Cardiac fibroblast (primary cell): ENCODE results near the gene CCDC149.
"Not testable (repeated sequence)": the region's sequence is repeated elsewhere in the genome, so short reads cannot be mapped to it uniquely, and the experiment has no call there.

Experiments used
- DNase-seq, 2 donors: peaks; one replicate each; pipeline versions ENCODE4 v3.0.0 to v3.0.0-alpha.2; 2010; ENCODE audit warnings: low read depth in 2 of 2
- H3K4me3 ChIP-seq, 2 donors: replicated peaks in 1 of 2; 1 replicate in 1 of 2; 2 replicates in 1 of 2; pipeline ENCODE4 v1.5.1; 2011; ENCODE audit warnings: low read depth in 2 of 2, low read length in 2 of 2, mild to moderate bottlenecking in 2 of 2, moderate library complexity in 1 of 2
- CTCF ChIP-seq: IDR thresholded peaks from one replicate; pipeline ENCODE4 v1.5.1; 2011; ENCODE audit warnings: low read depth, mild to moderate bottlenecking, low read length, inconsistent platforms

The CCDC149 gene

GRCh38 chr4:24910499-24910898, 2.3 kb downstream of the CCDC149 start:
- no peak for TF ChIP-seq CTCF
- peak in 1 of 2 donors; percentile 80 for DNase-seq

GRCh38 chr4:24909606-24910005, 3.2 kb downstream of the CCDC149 start:
- H3K4me3 ChIP-seq, DNase-seq: not testable (repeated sequence)

More at GRCh38 chr4:24910499-24910898, 2.3 kb downstream of the CCDC149 start:
- H3K4me3 ChIP-seq = no peak overlapping the region

GRCh38 chr4:24897639-24898038, 15.2 kb downstream of the CCDC149 start:
- DNase-seq = no peak
- no peak overlapping the region for H3K4me3 ChIP-seq
- no peak for TF ChIP-seq CTCF

- H3K4me3 ChIP-seq = no peak overlapping the region
- DNase-seq = no peak
- TF ChIP-seq CTCF = no peak
These were observed 15.9 kb downstream of the CCDC149 start for GRCh38 chr4:24896977-24897376.

- H3K4me3 ChIP-seq = no peak overlapping the region
- no peak for TF ChIP-seq CTCF
- no peak for DNase-seq
These were observed 16.8 kb downstream of the CCDC149 start for GRCh38 chr4:24896056-24896455.

- no peak for TF ChIP-seq CTCF
- no peak for DNase-seq
- no peak overlapping the region for H3K4me3 ChIP-seq
These were observed 17.4 kb downstream of the CCDC149 start for GRCh38 chr4:24895461-24895860.

GRCh38 chr4:24894846-24895245, 18.0 kb downstream of the CCDC149 start:
- H3K4me3 ChIP-seq = no peak overlapping the region
- no peak for DNase-seq
- no peak for TF ChIP-seq CTCF
